Measurements from ENCODE around the gene TTC27.

TTC27 gene

GRCh38 chr2:32671885-32672533, 44.2 kb downstream of the TTC27 start:
- DNase-seq: no peak

- DNase-seq: no peak
Observed at GRCh38 chr2:32678825-32679224, 51.0 kb downstream of the TTC27 start.

GRCh38 chr2:32680942-32681341, 53.1 kb downstream of the TTC27 start:
- DNase-seq: no peak

- DNase-seq: no peak
Observed at GRCh38 chr2:32683520-32684086, 55.8 kb downstream of the TTC27 start.

GRCh38 chr2:32688541-32688940, 60.7 kb downstream of the TTC27 start:
- DNase-seq: no peak

GRCh38 chr2:32691678-32692077, 63.8 kb downstream of the TTC27 start:
- no peak for DNase-seq

GRCh38 chr2:32696439-32696838, 68.6 kb downstream of the TTC27 start:
- DNase-seq: no peak

GRCh38 chr2:32697156-32697555, 69.3 kb downstream of the TTC27 start:
- DNase-seq: no peak

- no peak for DNase-seq
Observed at GRCh38 chr2:32699151-32699550, 71.3 kb downstream of the TTC27 start.

GRCh38 chr2:32701806-32702205, 74.0 kb downstream of the TTC27 start:
- DNase-seq: no peak

GRCh38 chr2:32702303-32703064, 74.6 kb downstream of the TTC27 start:
- DNase-seq: no peak

- no peak for DNase-seq
Observed at GRCh38 chr2:32706815-32707579, 79.1 kb downstream of the TTC27 start.

- DNase-seq: no peak
Observed at GRCh38 chr2:32711219-32711618, 83.4 kb downstream of the TTC27 start.

GRCh38 chr2:32711908-32712501, 84.2 kb downstream of the TTC27 start:
- DNase-seq: no peak

- DNase-seq: no peak
Observed at GRCh38 chr2:32712870-32713269, 85.0 kb downstream of the TTC27 start.

- no peak for DNase-seq
Observed at GRCh38 chr2:32714521-32714920, 86.7 kb downstream of the TTC27 start.

GRCh38 chr2:32715391-32715841, 87.6 kb downstream of the TTC27 start:
- DNase-seq: no peak

- DNase-seq: no peak
Observed at GRCh38 chr2:32715981-32716380, 88.1 kb downstream of the TTC27 start.

GRCh38 chr2:32716598-32716997, 88.7 kb downstream of the TTC27 start:
- DNase-seq: no peak

GRCh38 chr2:32718752-32719151, 90.9 kb downstream of the TTC27 start:
- DNase-seq: no peak

GRCh38 chr2:32719430-32719829, 91.6 kb downstream of the TTC27 start:
- no peak for DNase-seq

- no peak for DNase-seq
Observed at GRCh38 chr2:32719933-32720716, 92.3 kb downstream of the TTC27 start.

Measured in NCI-H748 treated with DMSO at 0.1 percent for 48 hours (cell line).